Measurements from ENCODE around the gene OXSR1. TPM values are rescaled to one million over a fixed set of nuclear protein-coding genes. Genes with fewer than 3 reads are reported as not detected.
A peak's percentile ranks its signal among the peaks of the same experiment; 100 is the strongest.

The OXSR1 gene
- total and polyA plus RNA-seq, 5 donors = 12.9 to 39.1 (median 24.1) TPM

- DNase-seq (no peak), ATAC-seq (peak in 1 of 2 donors; percentile 46)
- no peak overlapping the region for H3K27ac ChIP-seq (ENCODE audit: low read length)
- H3K4me3 ChIP-seq (ENCODE audit: low read length) = no peak overlapping the region
- H3K4me1 ChIP-seq (ENCODE audit: control insufficient read depth, insufficient read depth, low read length) = no peaks in the 10 kb centered on the region
- no peaks in the 10 kb centered on the region for H3K9me3 ChIP-seq (ENCODE audit: control insufficient read depth, low read length)
- WGBS = 0% methylated on average over 1 of the region's 1 CpG
- intact Hi-C loops (cut with DNase I) = no loop called here
- no peaks in the 10 kb centered on the region for H3K27me3 ChIP-seq (ENCODE audit: control insufficient read depth, insufficient read depth)
These were observed 99.0 kb downstream of the OXSR1 start for GRCh38 chr3:38264353-38264771.

- DNase-seq (no peak), ATAC-seq (no peak)
- H3K27me3 ChIP-seq (ENCODE audit: control insufficient read depth, insufficient read depth) = no peaks in the 10 kb centered on the region
- WGBS = 60% methylated on average over 1 of the region's 1 CpG
- no peak overlapping the region for H3K27ac ChIP-seq (ENCODE audit: low read length)
- intact Hi-C loops (cut with DNase I) = no loop called here
- no peaks in the 10 kb centered on the region for H3K9me3 ChIP-seq (ENCODE audit: control insufficient read depth, low read length)
- H3K4me3 ChIP-seq (ENCODE audit: low read length) = no peak overlapping the region
- no peaks in the 10 kb centered on the region for H3K4me1 ChIP-seq (ENCODE audit: control insufficient read depth, insufficient read depth, low read length)
These were observed 99.4 kb downstream of the OXSR1 start for GRCh38 chr3:38264779-38265178.

- Histone ChIP-seq H3K4me3 (ENCODE audit: low read length) (no peak within 1 kb of the TSS), H3K4me1 (ENCODE audit: control insufficient read depth, insufficient read depth, low read length) (no peaks in the 10 kb centered on the region), H3K27ac (ENCODE audit: low read length) (no peak within 1 kb of the TSS), H3K9me3 (ENCODE audit: control insufficient read depth, low read length) (no peaks in the 10 kb centered on the region), H3K27me3 (ENCODE audit: control insufficient read depth, insufficient read depth) (no peaks in the 10 kb centered on the region)
- ATAC-seq (no peak), DNase-seq (no peak)
- WGBS = 96% methylated on average over 9 of the region's 9 CpGs
- intact Hi-C loops (cut with DNase I) = no loop called here
These were observed 100.4 kb downstream of the OXSR1 start, which contains the start of gene SLC22A13 for GRCh38 chr3:38265604-38266307. Gene SLC22A13, plus strand, starts transcription at chr3:38265812. Its CDS starts 49 bp downstream, at chr3:38265861.

- H3K4me3 ChIP-seq (ENCODE audit: low read length) = no peak overlapping the region
- no peaks in the 10 kb centered on the region for H3K27me3 ChIP-seq (ENCODE audit: control insufficient read depth, insufficient read depth)
- ATAC-seq = no peak
- 89% methylated on average over 1 of the region's 1 CpG for WGBS
- no peaks in the 10 kb centered on the region for H3K9me3 ChIP-seq (ENCODE audit: control insufficient read depth, low read length)
- no peaks in the 10 kb centered on the region for H3K4me1 ChIP-seq (ENCODE audit: control insufficient read depth, insufficient read depth, low read length)
- no peak for DNase-seq
- no peak overlapping the region for H3K27ac ChIP-seq (ENCODE audit: low read length)
- intact Hi-C loops (cut with DNase I) = no loop called here
These were observed 101.5 kb downstream of the OXSR1 start for GRCh38 chr3:38266810-38267209.

GRCh38 chr3:38267662-38268061 is 102.3 kb downstream of the OXSR1 start:
- ATAC-seq = no peak
- intact Hi-C loops (cut with DNase I) = no loop called here
- Histone ChIP-seq H3K4me3 (ENCODE audit: low read length) (no peak overlapping the region), H3K9me3 (ENCODE audit: control insufficient read depth, low read length) (no peaks in the 10 kb centered on the region), H3K4me1 (ENCODE audit: control insufficient read depth, insufficient read depth, low read length) (no peaks in the 10 kb centered on the region), H3K27ac (ENCODE audit: low read length) (no peak overlapping the region), H3K27me3 (ENCODE audit: control insufficient read depth, insufficient read depth) (no peaks in the 10 kb centered on the region)
- DNase-seq = no peak
- WGBS = 72% methylated on average over 2 of the region's 2 CpGs

- ATAC-seq = no peak
- no peak overlapping the region for H3K27ac ChIP-seq (ENCODE audit: low read length)
- H3K4me3 ChIP-seq (ENCODE audit: low read length) = no peak overlapping the region
- H3K4me1 ChIP-seq (ENCODE audit: control insufficient read depth, insufficient read depth, low read length) = no peaks in the 10 kb centered on the region
- intact Hi-C loops (cut with DNase I) = no loop called here
- H3K27me3 ChIP-seq (ENCODE audit: control insufficient read depth, insufficient read depth) = no peaks in the 10 kb centered on the region
- WGBS = 70% methylated on average over 5 of the region's 5 CpGs
- DNase-seq = no peak
- H3K9me3 ChIP-seq (ENCODE audit: control insufficient read depth, low read length) = no peaks in the 10 kb centered on the region
These were observed 102.8 kb downstream of the OXSR1 start for GRCh38 chr3:38268087-38268486.

GRCh38 chr3:38268522-38268921 is 103.2 kb downstream of the OXSR1 start:
- intact Hi-C loops (cut with DNase I) = no loop called here
- Histone ChIP-seq H3K27ac (ENCODE audit: low read length) (no peak overlapping the region), H3K27me3 (ENCODE audit: control insufficient read depth, insufficient read depth) (no peaks in the 10 kb centered on the region), H3K4me3 (ENCODE audit: low read length) (no peak overlapping the region), H3K9me3 (ENCODE audit: control insufficient read depth, low read length) (no peaks in the 10 kb centered on the region), H3K4me1 (ENCODE audit: control insufficient read depth, insufficient read depth, low read length) (no peaks in the 10 kb centered on the region)
- WGBS = 70% methylated on average over 1 of the region's 1 CpG
- ATAC-seq (no peak), DNase-seq (no peak)

GRCh38 chr3:38270606-38271005 is 105.3 kb downstream of the OXSR1 start:
- intact Hi-C loops (cut with DNase I) = no loop called here
- WGBS = 90% methylated on average over 3 of the region's 3 CpGs
- H3K4me1 ChIP-seq (ENCODE audit: control insufficient read depth, insufficient read depth, low read length) = no peaks in the 10 kb centered on the region
- DNase-seq (no peak), ATAC-seq (no peak)
- H3K27me3 ChIP-seq (ENCODE audit: control insufficient read depth, insufficient read depth) = no peaks in the 10 kb centered on the region
- H3K4me3 ChIP-seq (ENCODE audit: low read length) = no peak overlapping the region
- no peaks in the 10 kb centered on the region for H3K9me3 ChIP-seq (ENCODE audit: control insufficient read depth, low read length)
- no peak overlapping the region for H3K27ac ChIP-seq (ENCODE audit: low read length)

GRCh38 chr3:38271553-38271952 is 106.2 kb downstream of the OXSR1 start:
- no peak for DNase-seq
- Histone ChIP-seq H3K4me1 (ENCODE audit: control insufficient read depth, insufficient read depth, low read length) (no peaks in the 10 kb centered on the region), H3K27me3 (ENCODE audit: control insufficient read depth, insufficient read depth) (no peaks in the 10 kb centered on the region), H3K4me3 (ENCODE audit: low read length) (no peak overlapping the region), H3K9me3 (ENCODE audit: control insufficient read depth, low read length) (no peaks in the 10 kb centered on the region), H3K27ac (ENCODE audit: low read length) (no peak overlapping the region)
- no peak for ATAC-seq
- WGBS = 95% methylated on average over 5 of the region's 5 CpGs
- intact Hi-C loops (cut with DNase I) = no loop called here

GRCh38 chr3:38274864-38275649 is 109.7 kb downstream of the OXSR1 start:
- WGBS = 94% methylated on average over 21 of the region's 21 CpGs
- no peaks in the 10 kb centered on the region for H3K9me3 ChIP-seq (ENCODE audit: control insufficient read depth, low read length)
- DNase-seq (no peak), ATAC-seq (no peak)
- no peaks in the 10 kb centered on the region for H3K27me3 ChIP-seq (ENCODE audit: control insufficient read depth, insufficient read depth)
- H3K4me3 ChIP-seq (ENCODE audit: low read length) = no peak overlapping the region
- no peaks in the 10 kb centered on the region for H3K4me1 ChIP-seq (ENCODE audit: control insufficient read depth, insufficient read depth, low read length)
- intact Hi-C loops (cut with DNase I) = no loop called here
- H3K27ac ChIP-seq (ENCODE audit: low read length) = no peak overlapping the region

- Histone ChIP-seq H3K27me3 (ENCODE audit: control insufficient read depth, insufficient read depth) (no peaks in the 10 kb centered on the region), H3K4me1 (ENCODE audit: control insufficient read depth, insufficient read depth, low read length) (no peaks in the 10 kb centered on the region), H3K9me3 (ENCODE audit: control insufficient read depth, low read length) (no peaks in the 10 kb centered on the region), H3K4me3 (ENCODE audit: low read length) (no peak overlapping the region), H3K27ac (ENCODE audit: low read length) (no peak overlapping the region)
- intact Hi-C loops (cut with DNase I) = no loop called here
- ATAC-seq (no peak), DNase-seq (no peak)
- WGBS = 93% methylated on average over 8 of the region's 8 CpGs
These were observed 110.3 kb downstream of the OXSR1 start for GRCh38 chr3:38275658-38276057.
